ENCODE results near the gene STARD7.

- TF ChIP-seq CTCF (IDR thresholded peaks at IDR 0.05; ENCODE audit: low read length): no peak
- TF ChIP-seq EZH2 (optimal IDR thresholded peaks at IDR 0.05; ENCODE audit: low read depth, low read length): no peak
- no peak for TF ChIP-seq EZH2phosphoT487 (IDR thresholded peaks at IDR 0.05; ENCODE audit: low read length)
Observed at GRCh38 chr2:96248624-96249023, 40.0 kb upstream of the STARD7 start.

Data from MM.1S (cell line).